ENCODE measurements around the gene FURIN. TPM values are rescaled to one million over a fixed set of nuclear protein-coding genes. Genes with fewer than 3 reads are reported as not detected.
A peak's percentile ranks its signal among the peaks of the same experiment; 100 is the strongest.

The FURIN gene
- total and polyA plus RNA-seq, 9 of the 15 experiments (the other 6 are each of a cell fraction or from before 2014, with no cell fraction given) = 0.92 to 99.9 (median 34.8) TPM

DNA sequence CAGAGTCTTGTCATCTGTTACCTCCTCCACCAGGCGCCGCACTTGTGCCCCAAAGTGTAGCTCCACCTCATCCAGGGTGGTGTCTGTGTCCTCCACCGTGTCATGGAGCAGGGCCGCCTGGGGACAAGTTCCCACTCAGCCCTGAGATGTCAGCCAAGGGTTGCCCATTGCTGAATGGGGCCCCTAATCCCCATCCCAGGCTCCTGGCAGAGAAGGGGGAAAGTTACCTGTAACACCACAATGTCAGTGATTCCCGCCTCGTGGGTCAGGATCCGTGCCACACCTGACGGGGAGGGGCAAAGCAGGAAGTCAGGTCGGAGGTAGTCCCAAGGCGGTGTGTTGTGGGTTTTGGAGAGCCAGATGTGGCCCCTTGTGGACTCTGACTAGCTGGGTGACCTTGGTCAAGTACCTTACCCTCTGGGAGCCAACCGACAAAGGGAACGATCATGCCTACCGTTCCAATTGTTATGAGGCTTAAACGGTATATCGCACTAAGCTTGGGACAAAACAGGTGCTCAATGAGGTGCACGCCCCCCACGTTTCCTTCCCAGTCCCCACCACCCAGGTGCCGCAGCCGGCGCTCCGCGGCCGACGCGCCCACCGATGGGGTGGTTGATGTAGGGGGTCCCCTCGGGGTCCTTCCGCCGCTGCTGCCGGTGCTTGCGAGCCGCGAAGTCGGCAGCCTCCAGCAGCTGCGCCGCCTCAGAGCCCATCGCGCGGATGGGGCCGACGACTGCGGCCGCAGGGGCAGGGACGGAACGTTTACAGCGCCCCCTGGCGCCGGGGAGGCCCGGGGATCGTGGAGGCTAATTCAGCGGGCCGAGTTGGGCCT is 63.7 kb downstream of the FURIN start, which contains the start of gene HDDC3 (continued):
- TF ChIP-seq, protein P1, sequence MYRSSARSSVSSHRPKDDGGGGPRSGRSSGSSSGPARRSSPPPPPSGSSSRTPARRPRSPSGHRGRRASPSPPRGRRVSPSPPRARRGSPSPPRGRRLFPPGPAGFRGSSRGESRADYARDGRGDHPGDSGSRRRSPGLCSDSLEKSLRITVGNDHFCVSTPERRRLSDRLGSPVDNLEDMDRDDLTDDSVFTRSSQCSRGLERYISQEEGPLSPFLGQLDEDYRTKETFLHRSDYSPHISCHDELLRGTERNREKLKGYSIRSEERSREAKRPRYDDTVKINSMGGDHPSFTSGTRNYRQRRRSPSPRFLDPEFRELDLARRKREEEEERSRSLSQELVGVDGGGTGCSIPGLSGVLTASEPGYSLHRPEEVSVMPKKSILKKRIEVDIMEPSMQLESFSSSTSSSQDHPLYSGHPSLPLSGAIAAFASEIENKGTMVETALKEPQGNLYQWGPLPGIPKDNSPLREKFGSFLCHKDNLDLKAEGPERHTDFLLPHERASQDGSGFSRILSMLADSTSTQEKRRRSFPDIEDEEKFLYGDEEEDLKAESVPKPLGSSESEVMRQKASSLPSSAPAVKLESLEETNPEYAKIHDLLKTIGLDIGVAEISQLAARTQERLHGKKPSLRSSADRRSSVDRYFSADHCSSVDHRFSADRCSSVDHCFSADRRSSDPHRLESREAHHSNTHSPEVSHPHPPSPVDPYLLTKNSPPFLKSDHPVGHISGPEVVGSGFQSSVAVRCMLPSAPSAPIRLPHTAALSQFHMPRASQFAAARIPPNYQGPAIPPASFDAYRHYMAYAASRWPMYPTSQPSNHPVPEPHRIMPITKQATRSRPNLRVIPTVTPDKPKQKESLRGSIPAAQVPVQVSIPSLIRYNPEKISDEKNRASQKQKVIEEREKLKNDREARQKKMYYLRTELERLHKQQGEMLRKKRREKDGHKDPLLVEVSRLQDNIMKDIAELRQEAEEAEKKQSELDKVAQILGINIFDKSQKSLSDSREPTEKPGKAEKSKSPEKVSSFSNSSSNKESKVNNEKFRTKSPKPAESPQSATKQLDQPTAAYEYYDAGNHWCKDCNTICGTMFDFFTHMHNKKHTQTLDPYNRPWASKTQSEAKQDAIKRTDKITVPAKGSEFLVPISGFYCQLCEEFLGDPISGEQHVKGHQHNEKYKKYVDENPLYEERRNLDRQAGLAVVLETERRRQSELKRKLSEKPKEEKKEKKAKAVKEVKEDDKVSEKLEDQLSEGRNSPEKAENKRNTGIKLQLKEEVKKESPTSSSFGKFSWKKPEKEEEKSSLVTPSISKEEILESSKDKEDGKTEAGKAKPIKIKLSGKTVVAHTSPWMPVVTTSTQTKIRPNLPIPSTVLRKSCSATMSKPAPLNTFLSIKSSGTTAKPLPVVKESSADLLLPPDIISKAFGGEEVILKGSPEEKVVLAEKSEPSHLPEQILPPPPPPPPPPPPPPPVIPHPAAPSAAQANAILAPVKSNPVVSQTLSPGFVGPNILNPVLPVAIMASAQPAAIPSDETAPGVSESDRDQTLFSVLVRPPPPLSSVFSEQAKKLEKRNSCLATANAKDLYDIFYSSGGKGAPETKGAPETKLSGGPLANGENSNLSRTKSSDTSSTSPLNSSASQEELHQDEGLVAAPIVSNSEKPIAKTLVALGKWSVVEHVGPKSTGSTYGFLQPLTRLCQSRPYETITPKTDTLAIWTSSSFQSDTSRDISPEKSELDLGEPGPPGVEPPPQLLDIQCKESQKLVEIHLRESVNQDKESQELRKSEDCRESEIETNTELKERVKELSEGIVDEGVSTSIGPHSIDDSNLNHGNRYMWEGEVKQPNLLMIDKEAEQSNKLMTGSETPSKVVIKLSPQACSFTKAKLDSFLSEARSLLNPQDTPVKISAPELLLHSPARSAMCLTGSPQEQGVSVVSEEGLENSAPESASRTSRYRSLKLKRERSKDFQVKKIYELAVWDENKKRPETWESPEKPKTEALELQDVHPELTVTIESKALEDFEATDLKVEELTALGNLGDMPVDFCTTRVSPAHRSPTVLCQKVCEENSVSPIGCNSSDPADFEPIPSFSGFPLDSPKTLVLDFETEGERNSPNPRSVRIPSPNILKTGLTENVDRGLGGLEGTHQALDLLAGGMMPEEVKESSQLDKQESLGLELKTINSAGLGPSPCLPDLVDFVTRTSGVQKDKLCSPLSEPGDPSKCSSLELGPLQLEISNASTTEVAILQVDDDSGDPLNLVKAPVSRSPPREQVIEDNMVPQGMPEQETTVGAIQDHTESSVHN (IDR thresholded peaks at IDR 0.05; ENCODE audit: borderline replicate concordance in 1 of 2, low read depth in 1 of 2) = no peak
- TF ChIP-seq CCNT2 (IDR thresholded peaks at IDR 0.05; ENCODE audit: borderline replicate concordance, extremely low read depth, insufficient read length, low read depth, low read length) (peak; percentile 84), TAF7 (tag; IDR thresholded peaks at IDR 0.05) (peak; percentile 50; the same call in 1 of the 2 replicates), ZNF785 (CRISPR knock-in tag; IDR thresholded peaks at IDR 0.05) (no peak), SMC3 (conservative IDR thresholded peaks at IDR 0.05; ENCODE audit: insufficient read depth, low read depth, low read length) (peak; percentile 65), TEAD2 (tag; IDR thresholded peaks at IDR 0.05) (no peak)
- TF ChIP-seq, protein P2, sequence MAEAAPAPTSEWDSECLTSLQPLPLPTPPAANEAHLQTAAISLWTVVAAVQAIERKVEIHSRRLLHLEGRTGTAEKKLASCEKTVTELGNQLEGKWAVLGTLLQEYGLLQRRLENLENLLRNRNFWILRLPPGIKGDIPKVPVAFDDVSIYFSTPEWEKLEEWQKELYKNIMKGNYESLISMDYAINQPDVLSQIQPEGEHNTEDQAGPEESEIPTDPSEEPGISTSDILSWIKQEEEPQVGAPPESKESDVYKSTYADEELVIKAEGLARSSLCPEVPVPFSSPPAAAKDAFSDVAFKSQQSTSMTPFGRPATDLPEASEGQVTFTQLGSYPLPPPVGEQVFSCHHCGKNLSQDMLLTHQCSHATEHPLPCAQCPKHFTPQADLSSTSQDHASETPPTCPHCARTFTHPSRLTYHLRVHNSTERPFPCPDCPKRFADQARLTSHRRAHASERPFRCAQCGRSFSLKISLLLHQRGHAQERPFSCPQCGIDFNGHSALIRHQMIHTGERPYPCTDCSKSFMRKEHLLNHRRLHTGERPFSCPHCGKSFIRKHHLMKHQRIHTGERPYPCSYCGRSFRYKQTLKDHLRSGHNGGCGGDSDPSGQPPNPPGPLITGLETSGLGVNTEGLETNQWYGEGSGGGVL (CRISPR knock-in tag; IDR thresholded peaks at IDR 0.05) = no peak
- TF ChIP-seq, protein P3, sequence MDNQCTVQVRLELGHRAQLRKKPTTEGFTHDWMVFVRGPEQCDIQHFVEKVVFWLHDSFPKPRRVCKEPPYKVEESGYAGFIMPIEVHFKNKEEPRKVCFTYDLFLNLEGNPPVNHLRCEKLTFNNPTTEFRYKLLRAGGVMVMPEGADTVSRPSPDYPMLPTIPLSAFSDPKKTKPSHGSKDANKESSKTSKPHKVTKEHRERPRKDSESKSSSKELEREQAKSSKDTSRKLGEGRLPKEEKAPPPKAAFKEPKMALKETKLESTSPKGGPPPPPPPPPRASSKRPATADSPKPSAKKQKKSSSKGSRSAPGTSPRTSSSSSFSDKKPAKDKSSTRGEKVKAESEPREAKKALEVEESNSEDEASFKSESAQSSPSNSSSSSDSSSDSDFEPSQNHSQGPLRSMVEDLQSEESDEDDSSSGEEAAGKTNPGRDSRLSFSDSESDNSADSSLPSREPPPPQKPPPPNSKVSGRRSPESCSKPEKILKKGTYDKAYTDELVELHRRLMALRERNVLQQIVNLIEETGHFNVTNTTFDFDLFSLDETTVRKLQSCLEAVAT (IDR thresholded peaks at IDR 0.05) = 0 out of 4 replicates have a peak, but pooled peaks of 1 of the 2 experiments have one; percentile 38
- TF ChIP-seq, protein P4, sequence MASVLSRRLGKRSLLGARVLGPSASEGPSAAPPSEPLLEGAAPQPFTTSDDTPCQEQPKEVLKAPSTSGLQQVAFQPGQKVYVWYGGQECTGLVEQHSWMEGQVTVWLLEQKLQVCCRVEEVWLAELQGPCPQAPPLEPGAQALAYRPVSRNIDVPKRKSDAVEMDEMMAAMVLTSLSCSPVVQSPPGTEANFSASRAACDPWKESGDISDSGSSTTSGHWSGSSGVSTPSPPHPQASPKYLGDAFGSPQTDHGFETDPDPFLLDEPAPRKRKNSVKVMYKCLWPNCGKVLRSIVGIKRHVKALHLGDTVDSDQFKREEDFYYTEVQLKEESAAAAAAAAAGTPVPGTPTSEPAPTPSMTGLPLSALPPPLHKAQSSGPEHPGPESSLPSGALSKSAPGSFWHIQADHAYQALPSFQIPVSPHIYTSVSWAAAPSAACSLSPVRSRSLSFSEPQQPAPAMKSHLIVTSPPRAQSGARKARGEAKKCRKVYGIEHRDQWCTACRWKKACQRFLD (CRISPR knock-in tag; IDR thresholded peaks at IDR 0.05) = no peak
- TF ChIP-seq, protein P5, sequence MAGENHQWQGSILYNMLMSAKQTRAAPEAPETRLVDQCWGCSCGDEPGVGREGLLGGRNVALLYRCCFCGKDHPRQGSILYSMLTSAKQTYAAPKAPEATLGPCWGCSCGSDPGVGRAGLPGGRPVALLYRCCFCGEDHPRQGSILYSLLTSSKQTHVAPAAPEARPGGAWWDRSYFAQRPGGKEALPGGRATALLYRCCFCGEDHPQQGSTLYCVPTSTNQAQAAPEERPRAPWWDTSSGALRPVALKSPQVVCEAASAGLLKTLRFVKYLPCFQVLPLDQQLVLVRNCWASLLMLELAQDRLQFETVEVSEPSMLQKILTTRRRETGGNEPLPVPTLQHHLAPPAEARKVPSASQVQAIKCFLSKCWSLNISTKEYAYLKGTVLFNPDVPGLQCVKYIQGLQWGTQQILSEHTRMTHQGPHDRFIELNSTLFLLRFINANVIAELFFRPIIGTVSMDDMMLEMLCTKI (IDR thresholded peaks at IDR 0.05; ENCODE audit: partially characterized antibody) = no peak

Data from K562 (cell line).